Stimulated activated CD4-positive, alpha-beta T cell treated with anti-CD3 and anti-CD28 coated beads, Interleukin-1b, Interleukin-23, amount 100 ng/mL, for 1 hour (primary cell): ENCODE measurements around the gene GNMT.

Source experiments
- DNase-seq, 2 donors: peaks; one replicate each; pipeline ENCODE4 v3.0.0-alpha.2; 2020; ENCODE audit warnings: low read depth in 2 of 2

Gene GNMT

GRCh38 chr6:42960243-42961019 is at the start of gene GNMT:
TSS of gene GNMT (plus strand) at chr6:42960754. CDS start at chr6:42960768, 14 bp downstream.
- DNase-seq = peak in 1 of 2 donors; percentile 17

GRCh38 chr6:42911171-42912021 is 49.2 kb upstream of the GNMT start:
- no peak for DNase-seq

GRCh38 chr6:42914546-42914945 is 46.0 kb upstream of the GNMT start:
- no peak for DNase-seq

- no peak for DNase-seq
Measured at GRCh38 chr6:42915732-42916131, 44.8 kb upstream of the GNMT start, which contains the start of gene PTCRA. TSS of gene PTCRA (plus strand) at chr6:42916053. CDS start at chr6:42916070, 17 bp downstream.

GRCh38 chr6:42916288-42916687 is 44.3 kb upstream of the GNMT start:
- DNase-seq = no peak

- DNase-seq = no peak
Measured at GRCh38 chr6:42921801-42922200, 38.8 kb upstream of the GNMT start.

GRCh38 chr6:42923666-42924065 is 36.9 kb upstream of the GNMT start:
- no peak for DNase-seq

- DNase-seq = no peak
Measured at GRCh38 chr6:42925248-42925857, 35.2 kb upstream of the GNMT start.

GRCh38 chr6:42928986-42929820 is 31.4 kb upstream of the GNMT start, which contains the start of gene CNPY3:
TSS of gene CNPY3 (plus strand) at chr6:42929480. CDS start at chr6:42929571, 91 bp downstream.
- DNase-seq = peak; percentile 73 to 76

GRCh38 chr6:42929821-42930360 is 30.7 kb upstream of the GNMT start:
- peak; percentile 9 to 29 for DNase-seq

- no peak for DNase-seq
Measured at GRCh38 chr6:42932412-42932811, 28.1 kb upstream of the GNMT start.

GRCh38 chr6:42933205-42933604 is 27.3 kb upstream of the GNMT start:
- DNase-seq = no peak

- no peak for DNase-seq
Measured at GRCh38 chr6:42935322-42935721, 25.2 kb upstream of the GNMT start.

GRCh38 chr6:42936398-42936797 is 24.2 kb upstream of the GNMT start:
- DNase-seq = no peak

- DNase-seq = no peak
Measured at GRCh38 chr6:42937548-42938427, 22.8 kb upstream of the GNMT start.

- no peak for DNase-seq
Measured at GRCh38 chr6:42938428-42938796, 22.1 kb upstream of the GNMT start.

- no peak for DNase-seq
Measured at GRCh38 chr6:42938987-42939809, 21.4 kb upstream of the GNMT start.

- DNase-seq = no peak
Measured at GRCh38 chr6:42939810-42940167, 20.8 kb upstream of the GNMT start.

- DNase-seq = no peak
Measured at GRCh38 chr6:42940493-42941045, 20.0 kb upstream of the GNMT start.
